Measurements from ENCODE around the gene RAB15.

GRCh38 chr14:64912261-64912660 lies 59.9 kb downstream of the RAB15 start:
- TF ChIP-seq DMBX1 (CRISPR knock-in tag; IDR thresholded peaks at IDR 0.05; ENCODE audit: borderline replicate concordance): no peak
- TF ChIP-seq HES1 (IDR thresholded peaks at IDR 0.05; ENCODE audit: low read depth): peak; percentile 39; the same call in 1 of the 2 replicates
- no peak for TF ChIP-seq ZHX1 (conservative IDR thresholded peaks at IDR 0.05; ENCODE audit: low read length)
- TF ChIP-seq NFXL1 (CRISPR knock-in tag; IDR thresholded peaks at IDR 0.05): no peak
- TF ChIP-seq BRCA1 (IDR thresholded peaks at IDR 0.05): no peak
- TF ChIP-seq BRCA1 (CRISPR knock-in tag; IDR thresholded peaks at IDR 0.05): no peak
- TF ChIP-seq SMAD1 (IDR thresholded peaks at IDR 0.05; ENCODE audit: low read depth, low read length, partially characterized antibody): no peak
- TF ChIP-seq PHF20 (IDR thresholded peaks at IDR 0.05; ENCODE audit: partially characterized antibody): no peak
- no peak for TF ChIP-seq ZC3H11A (IDR thresholded peaks at IDR 0.05; ENCODE audit: low read depth, low read length)
- TF ChIP-seq FOS (IDR thresholded peaks at IDR 0.05; ENCODE audit: extremely low read depth, insufficient read length): no peak
- no peak for TF ChIP-seq NFYB (IDR thresholded peaks at IDR 0.05; ENCODE audit: extremely low read depth, insufficient read length)
- TF ChIP-seq EZH2 (IDR thresholded peaks at IDR 0.05; ENCODE audit: borderline replicate concordance, low read depth, low read length): no peak
- no peak for TF ChIP-seq SRSF1 (IDR thresholded peaks at IDR 0.05; ENCODE audit: low read depth, low read length)
